Astrocyte (in vitro differentiated cells and primary cell): Measurements from ENCODE around the gene LRIG1. TPM values are rescaled to one million over a fixed set of nuclear protein-coding genes. Genes with fewer than 3 reads are reported as not detected.
A peak's percentile ranks its signal among the peaks of the same experiment; 100 is the strongest.

Experiments
- DNase-seq: peaks from one replicate; pipeline ENCODE4 v3.0.0-alpha.2; 2010; ENCODE audit warnings: low read depth
- FAIRE-seq: peaks from 2 replicates; lab custom pipeline; 2011; peaks lifted over from hg19 to GRCh38; lab: Jason Lieb, UNC
- H2AFZ ChIP-seq: 2 replicates; pipeline ENCODE4 v1.6.0; 2012; ENCODE audit warnings: low read depth, low read length, inconsistent platforms
- H3K27ac ChIP-seq: 2 replicates; pipeline ENCODE4 v1.5.1; 2011; ENCODE audit warnings: low read depth, low read length, inconsistent platforms
- H3K27me3 ChIP-seq: 2 replicates; pipeline ENCODE4 v1.6.0; 2011; ENCODE audit warnings: low read length, inconsistent platforms; ENCODE audit not compliant: insufficient read depth
- H3K36me3 ChIP-seq: 2 replicates; pipeline ENCODE4 v1.5.1; 2011; ENCODE audit warnings: low read length, inconsistent platforms; ENCODE audit not compliant: insufficient read depth
- H3K4me1 ChIP-seq: 2 replicates; pipeline ENCODE4 v1.5.1; 2011; ENCODE audit warnings: low read length, inconsistent platforms; ENCODE audit not compliant: insufficient read depth
- H3K4me2 ChIP-seq: 2 replicates; pipeline ENCODE4 v1.6.0; 2012; ENCODE audit warnings: low read length, inconsistent platforms
- H3K4me3 ChIP-seq: 2 replicates; pipeline ENCODE4 v1.5.1; 2011; ENCODE audit warnings: low read depth, mild to moderate bottlenecking, low read length, inconsistent platforms; ENCODE audit not compliant: insufficient read depth
- H3K79me2 ChIP-seq: 2 replicates; pipeline ENCODE4 v1.6.0; 2012; ENCODE audit warnings: mild to moderate bottlenecking, low read length, inconsistent platforms; ENCODE audit not compliant: insufficient read depth
- H3K9ac ChIP-seq: 2 replicates; pipeline ENCODE4 v1.6.0; 2012; ENCODE audit warnings: mild to moderate bottlenecking, low read length, inconsistent platforms
- H3K9me3 ChIP-seq: 2 replicates; pipeline ENCODE4 v1.5.1; 2012; ENCODE audit warnings: low read depth, mild to moderate bottlenecking, low read length, inconsistent platforms; ENCODE audit not compliant: insufficient read depth
- H4K20me1 ChIP-seq: 2 replicates; pipeline ENCODE4 v1.6.0; 2012; ENCODE audit warnings: low read length, inconsistent platforms; ENCODE audit not compliant: insufficient read depth
- H3K27ac Mint-ChIP-seq: one replicate; pipeline ENCODE4 v1.8.0; 2021; ENCODE audit warnings: mild to moderate bottlenecking, mixed read lengths; ENCODE audit not compliant: unreplicated experiment
- H3K27me3 Mint-ChIP-seq: one replicate; pipeline ENCODE4 v1.8.0; 2021; ENCODE audit warnings: low read depth, mixed read lengths; ENCODE audit not compliant: unreplicated experiment
- H3K36me3 Mint-ChIP-seq: one replicate; pipeline ENCODE4 v1.8.0; 2021; ENCODE audit warnings: low read depth, mixed read lengths; ENCODE audit not compliant: unreplicated experiment
- H3K4me1 Mint-ChIP-seq: one replicate; pipeline ENCODE4 v1.8.0; 2021; ENCODE audit warnings: low read depth, mixed read lengths; ENCODE audit not compliant: unreplicated experiment
- H3K4me3 Mint-ChIP-seq: one replicate; pipeline ENCODE4 v1.8.0; 2021; ENCODE audit warnings: mild to moderate bottlenecking, moderate library complexity, mixed read lengths; ENCODE audit not compliant: unreplicated experiment
- H3K9me3 Mint-ChIP-seq: one replicate; pipeline ENCODE4 v1.8.0; 2021; ENCODE audit warnings: mild to moderate bottlenecking, mixed read lengths; ENCODE audit not compliant: unreplicated experiment
- CTCF ChIP-seq: IDR thresholded peaks from 2 replicates; pipeline ENCODE4 v1.5.1; 2011; ENCODE audit warnings: low read depth, mild to moderate bottlenecking, inconsistent platforms, low read length, moderate library complexity; ENCODE audit not compliant: insufficient read depth
- EZH2 ChIP-seq: IDR thresholded peaks from 2 replicates; pipeline ENCODE4 v1.6.1; 2012; ENCODE audit warnings: mild to moderate bottlenecking, low read length, inconsistent platforms; ENCODE audit not compliant: insufficient read depth
- total RNA-seq: library from RNA; stranded (reverse); gene quantifications from 2 replicates; pipeline ENCODE4 v1.2.1, GENCODE V29; 2021

LRIG1 gene
- total RNA-seq, 1 donor from 2014 or later, result 39.7 TPM

- no peak overlapping the region for H3K9ac ChIP-seq
- no peaks in the 10 kb centered on the region for H4K20me1 ChIP-seq
- no peak overlapping the region for H3K27ac ChIP-seq
- no peaks in the 10 kb centered on the region for H3K9me3 ChIP-seq
- no peak for DNase-seq
- H3K4me2 ChIP-seq, result no peak overlapping the region
- peaks cover 40% of the 10 kb centered on the region for H3K4me1 ChIP-seq
- H3K79me2 ChIP-seq, result no peaks in the 10 kb centered on the region
- FAIRE-seq, result no peak
- no peaks in the 10 kb centered on the region for H3K27me3 ChIP-seq
- Mint-ChIP-seq H3K4me3 (no peak overlapping the region), H3K4me1 (peaks cover 29% of the 10 kb centered on the region), H3K27me3 (no peaks in the 10 kb centered on the region), H3K9me3 (no peaks in the 10 kb centered on the region), H3K36me3 (peaks cover 51% of the 10 kb centered on the region), H3K27ac (no peak overlapping the region)
- H3K36me3 ChIP-seq, result peaks cover 11% of the 10 kb centered on the region
- H2AFZ ChIP-seq, result no peak overlapping the region
- TF ChIP-seq EZH2 (no peak), CTCF (no peak)
- H3K4me3 ChIP-seq, result no peak overlapping the region
These were observed 104.6 kb downstream of the LRIG1 start for GRCh38 chr3:66396161-66396760.

- no peak overlapping the region for H2AFZ ChIP-seq
- no peaks in the 10 kb centered on the region for H3K27me3 Mint-ChIP-seq
These were observed 105.2 kb downstream of the LRIG1 start for GRCh38 chr3:66395635-66396034.

More at GRCh38 chr3:66395635-66396034, 105.2 kb downstream of the LRIG1 start:
- no peak overlapping the region for H3K9ac ChIP-seq
- Mint-ChIP-seq H3K27ac (no peak overlapping the region), H3K9me3 (no peaks in the 10 kb centered on the region), H3K4me1 (peaks cover 24% of the 10 kb centered on the region), H3K36me3 (peaks cover 46% of the 10 kb centered on the region), H3K4me3 (no peak overlapping the region)
- H3K4me3 ChIP-seq, result no peak overlapping the region
- no peak overlapping the region for H3K4me2 ChIP-seq
- H3K79me2 ChIP-seq, result no peaks in the 10 kb centered on the region
- peaks cover 33% of the 10 kb centered on the region for H3K4me1 ChIP-seq
- H3K27me3 ChIP-seq, result no peaks in the 10 kb centered on the region
- no peak for DNase-seq
- H3K27ac ChIP-seq, result peak overlapping the region; percentile 64
- no peaks in the 10 kb centered on the region for H4K20me1 ChIP-seq
- TF ChIP-seq EZH2 (no peak), CTCF (no peak)
- no peaks in the 10 kb centered on the region for H3K9me3 ChIP-seq
- no peak for FAIRE-seq
- H3K36me3 ChIP-seq, result peaks cover 14% of the 10 kb centered on the region
